K562 (cell line): Measurements from ENCODE around the gene PRDX3. TPM values are rescaled to one million over a fixed set of nuclear protein-coding genes. Genes with fewer than 3 reads are reported as not detected.

Experiments used
- ATAC-seq: fragments of 200-7000 bp; cut with Tn5 transposase; 3 replicates; pipeline ENCODE4 v1.9.1; 2020; ENCODE audit warnings: moderate library complexity
- BruUV-seq: library from RNA; stranded (reverse); fragments of 400-500 nt; replicated peaks from 2 replicates; lab custom pipeline; 2021; lab: Mats Ljungman, UMichigan
- CTCF ChIA-PET: fragments of 300-600 bp; formaldehyde crosslinking; extraction: SDS; loops from one replicate; lab custom pipeline; 2021; ENCODE audit warnings: low intra/inter-chr PET ratio; lab: Yijun Ruan, JAX
- POLR2A ChIA-PET: fragments of 300-600, 350-650 bp; sonication (Branson Sonifier 250); formaldehyde crosslinking; extraction: SDS; loops from one replicate; lab custom pipeline; 2021; ENCODE audit warnings: antibody characterized with exemption, inconsistent platforms; lab: Yijun Ruan, JAX
- DNase-seq, 4 experiments: peaks; one replicate each; pipeline versions ENCODE4 v3.0.0 to v3.0.0-alpha.2; 2011 to 2018; ENCODE audit warnings: low spot score in 3 of 4, mixed read lengths in 3 of 4; ENCODE audit errors: extremely low read depth in 1 of 4
- FAIRE-seq: peaks from 2 replicates; lab custom pipeline; 2011; peaks lifted over from hg19 to GRCh38; lab: Jason Lieb, UNC
- H2AFZ ChIP-seq: 2 replicates; pipeline ENCODE4 v1.6.0; 2011; ENCODE audit warnings: low read depth, low read length, control low read depth, inconsistent platforms
- H3K27ac ChIP-seq: fragments of 200-600 bp; 3 replicates; pipeline ENCODE4 v1.8.0; 2011; ENCODE audit warnings: low read depth, mild to moderate bottlenecking, control low read depth, inconsistent platforms, low read length, moderate library complexity, mixed read lengths; ENCODE audit errors: extremely low read depth
- H3K27me3 ChIP-seq, 2 experiments: fragments of 300-600 bp in 1 of 2; 2 replicates in 1 of 2; 3 replicates in 1 of 2; pipeline versions ENCODE4 v1.6.0 to v1.8.0; 2011; ENCODE audit warnings: inconsistent platforms in 2 of 2, low read length in 2 of 2, mild to moderate bottlenecking in 1 of 2, mixed read lengths in 1 of 2, moderate library complexity in 1 of 2; ENCODE audit not compliant: control insufficient read depth in 2 of 2, insufficient read depth in 2 of 2
- H3K36me3 ChIP-seq: fragments of 300-600 bp; 3 replicates; pipeline ENCODE4 v1.8.0; 2011; ENCODE audit warnings: mild to moderate bottlenecking, low read length, inconsistent platforms; ENCODE audit not compliant: control insufficient read depth, insufficient read depth
- H3K4me1 ChIP-seq, 2 experiments: fragments of 200-600 bp in 1 of 2; replicated peaks in 1 of 2; 2 replicates in 1 of 2; 3 replicates in 1 of 2; pipeline versions ENCODE4 v1.5.1 to v1.8.0; 2011; ENCODE audit warnings: inconsistent platforms in 2 of 2, low read length in 2 of 2, mild to moderate bottlenecking in 1 of 2, mixed read lengths in 1 of 2, moderate library complexity in 1 of 2; ENCODE audit not compliant: control insufficient read depth in 2 of 2, insufficient read depth in 2 of 2
- H3K4me2 ChIP-seq: 2 replicates; pipeline ENCODE4 v1.6.1; 2011; ENCODE audit warnings: low read length, control low read depth, inconsistent platforms, mixed read lengths; ENCODE audit not compliant: insufficient read depth
- H3K4me3 ChIP-seq: fragments of 200-600 bp; sonication (generic), shearing (Covaris generic); 2 replicates; pipeline ENCODE4 v1.5.1; 2016; ENCODE audit warnings: control low read depth, inconsistent platforms
- H3K79me2 ChIP-seq: fragments of 200-600 bp; 3 replicates; pipeline ENCODE4 v1.8.0; 2011; ENCODE audit warnings: low read length, inconsistent platforms; ENCODE audit not compliant: control insufficient read depth, insufficient read depth
- H3K9ac ChIP-seq, 2 experiments: 2 replicates each; pipeline versions ENCODE4 v1.6.0 to v1.6.1; 2011; ENCODE audit warnings: low read depth in 2 of 2, low read length in 2 of 2, control low read depth in 1 of 2, inconsistent platforms in 1 of 2, mild to moderate bottlenecking in 1 of 2, mixed read lengths in 1 of 2; ENCODE audit not compliant: insufficient read depth in 1 of 2
- H3K9me1 ChIP-seq: one replicate; pipeline ENCODE4 v1.6.0; 2011; ENCODE audit warnings: inconsistent platforms, mild to moderate bottlenecking, low read length, moderate library complexity; ENCODE audit not compliant: control insufficient read depth, insufficient read depth
- H3K9me3 ChIP-seq: replicated peaks from 2 replicates; pipeline ENCODE4 v1.5.1; 2011; ENCODE audit warnings: low read depth, low read length, inconsistent platforms; ENCODE audit not compliant: control insufficient read depth, insufficient read depth
- H4K20me1 ChIP-seq: replicated peaks from 2 replicates; pipeline ENCODE4 v1.6.1; 2011; ENCODE audit warnings: low read length, inconsistent platforms, mixed read lengths; ENCODE audit not compliant: control insufficient read depth, insufficient read depth
- CHCHD3 ChIP-seq: fragments of 250-450 bp; sonication (Bioruptor Pico); IDR thresholded peaks from 2 replicates; pipeline ENCODE4 v2.1.2; 2022; ENCODE audit warnings: mild to moderate bottlenecking
- GABPB2 ChIP-seq: fragments of 250-450 bp; sonication (Bioruptor Pico); conservative IDR thresholded peaks from 2 replicates; pipeline ENCODE4 v1.5.1; 2021; ENCODE audit warnings: mild to moderate bottlenecking
- RAD21 ChIP-seq, 2 experiments: fragments of 250-450 bp in 1 of 2; fragments of 450-650 bp in 1 of 2; sonication (Bioruptor Pico) in 1 of 2; formaldehyde crosslinking in 1 of 2; IDR thresholded peaks in 1 of 2; conservative IDR thresholded peaks in 1 of 2; 2 replicates each; pipeline versions ENCODE4 v1.4.0 to v1.8.0; 2020 to 2022; ENCODE audit warnings: mild to moderate bottlenecking in 2 of 2, moderate library complexity in 1 of 2
- SMAD1 ChIP-seq: fragments of 150-350 bp; IDR thresholded peaks from 2 replicates; pipeline ENCODE4 v1.6.1; 2014; ENCODE audit warnings: low read length, low read depth; ENCODE audit not compliant: partially characterized antibody
- WGBS: fragments of 100-300 bp; shearing (Covaris generic); methylation state at CpG from one replicate; pipeline ENCODE4 v1.1.6; 2016; ENCODE audit warnings: low coverage, mixed read lengths; ENCODE audit not compliant: insufficient coverage; ENCODE audit errors: missing lambda C conversion rate; 5-methylcytosine and 5-hydroxymethylcytosine counted together
- in situ Hi-C: fragments of 300-500 bp; cut with MboI; formaldehyde crosslinking; loops from 4 replicates; pipeline ENCODE4 v1.15.0; 2018; ENCODE audit warnings: inconsistent platforms, mixed read lengths
- intact Hi-C: fragments of 100-400 bp; cut with micrococcal nuclease; formaldehyde crosslinking; loops from 2 replicates; pipeline ENCODE4 v1.14.2; 2022
- polyA plus RNA-seq, 8 experiments: library from polyadenylated mRNA; depleted of rRNA in 4 of 8; stranded (reverse) in 5 of 8; unstranded in 3 of 8; fragments of >200 nt; fragmentation: Nextera tagmentation in 2 of 8; fragmentation: Illumina TruSeq in 1 of 8; extraction: Ambion mirVana in 2 of 8; extraction: Trizol in 1 of 8; gene quantifications; 2 replicates each; pipeline versions ENCODE4 v1.2.1 to v1.2.3, GENCODE V29; 2011 to 2014; ENCODE audit warnings: inconsistent platforms in 1 of 8, missing spikeins in 1 of 8
- total RNA-seq, 7 experiments: library from RNA; depleted of rRNA in 6 of 7; stranded (reverse); fragments of >200 nt in 6 of 7; fragmentation: Illumina TruSeq in 2 of 7; extraction: Trizol in 2 of 7; gene quantifications; 2 replicates each; pipeline versions ENCODE4 v1.2.1 to v1.2.3, GENCODE V29; 2011 to 2021; ENCODE audit warnings: low replicate concordance in 1 of 7
- TF ChIP-seq, protein P1 (sequence below), 2 experiments: fragments of 450-650 bp; formaldehyde crosslinking in 1 of 2; IDR thresholded peaks; 2 replicates each; pipeline versions ENCODE4 v1.4.0 to v1.6.1; 2014 to 2020; ENCODE audit warnings: mild to moderate bottlenecking in 2 of 2, borderline replicate concordance in 1 of 2, low read depth in 1 of 2
- TF ChIP-seq, protein P2 (sequence below): sonication (generic); formaldehyde crosslinking; IDR thresholded peaks from 2 replicates; pipeline ENCODE4 v1.8.0; 2023; ENCODE audit warnings: mild to moderate bottlenecking, missing genetic modification reagents
- TF ChIP-seq, protein P3 (sequence below): fragments of 200-800 bp; sonication (Bioruptor generic); IDR thresholded peaks from 2 replicates; pipeline ENCODE4 v1.6.1; 2016; ENCODE audit warnings: missing genetic modification characterization, missing compliant biosample characterization

Gene PRDX3
- total and polyA plus RNA-seq, 9 of the 15 experiments (the other 6 are each of a cell fraction or from before 2014, with no cell fraction given), result 122 to 994 (median 173) TPM

DNA sequence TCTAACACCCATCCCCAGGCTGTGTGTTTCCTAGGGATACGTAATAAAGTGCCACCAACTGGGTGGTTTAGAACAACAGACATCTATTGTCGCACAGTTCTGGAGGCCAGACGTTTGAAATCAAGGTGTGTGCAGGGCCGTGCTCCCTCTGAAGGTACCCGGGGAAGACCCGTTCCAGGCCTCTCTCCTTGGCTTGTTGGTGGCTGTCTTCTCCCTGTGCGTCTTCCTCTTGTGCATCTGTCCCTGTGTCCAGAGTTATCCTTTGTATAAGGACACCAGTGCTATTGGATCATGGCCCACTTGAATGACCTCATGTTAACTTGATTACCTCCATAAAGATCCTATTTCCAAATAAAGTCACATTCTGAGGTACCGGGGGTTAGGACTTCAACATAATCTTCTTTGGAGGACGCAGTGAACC lies 44.4 kb upstream of the PRDX3 start:
- intact Hi-C loops, result no loop called here
- CTCF ChIA-PET, result no interaction called here
- TF ChIP-seq, protein P1, sequence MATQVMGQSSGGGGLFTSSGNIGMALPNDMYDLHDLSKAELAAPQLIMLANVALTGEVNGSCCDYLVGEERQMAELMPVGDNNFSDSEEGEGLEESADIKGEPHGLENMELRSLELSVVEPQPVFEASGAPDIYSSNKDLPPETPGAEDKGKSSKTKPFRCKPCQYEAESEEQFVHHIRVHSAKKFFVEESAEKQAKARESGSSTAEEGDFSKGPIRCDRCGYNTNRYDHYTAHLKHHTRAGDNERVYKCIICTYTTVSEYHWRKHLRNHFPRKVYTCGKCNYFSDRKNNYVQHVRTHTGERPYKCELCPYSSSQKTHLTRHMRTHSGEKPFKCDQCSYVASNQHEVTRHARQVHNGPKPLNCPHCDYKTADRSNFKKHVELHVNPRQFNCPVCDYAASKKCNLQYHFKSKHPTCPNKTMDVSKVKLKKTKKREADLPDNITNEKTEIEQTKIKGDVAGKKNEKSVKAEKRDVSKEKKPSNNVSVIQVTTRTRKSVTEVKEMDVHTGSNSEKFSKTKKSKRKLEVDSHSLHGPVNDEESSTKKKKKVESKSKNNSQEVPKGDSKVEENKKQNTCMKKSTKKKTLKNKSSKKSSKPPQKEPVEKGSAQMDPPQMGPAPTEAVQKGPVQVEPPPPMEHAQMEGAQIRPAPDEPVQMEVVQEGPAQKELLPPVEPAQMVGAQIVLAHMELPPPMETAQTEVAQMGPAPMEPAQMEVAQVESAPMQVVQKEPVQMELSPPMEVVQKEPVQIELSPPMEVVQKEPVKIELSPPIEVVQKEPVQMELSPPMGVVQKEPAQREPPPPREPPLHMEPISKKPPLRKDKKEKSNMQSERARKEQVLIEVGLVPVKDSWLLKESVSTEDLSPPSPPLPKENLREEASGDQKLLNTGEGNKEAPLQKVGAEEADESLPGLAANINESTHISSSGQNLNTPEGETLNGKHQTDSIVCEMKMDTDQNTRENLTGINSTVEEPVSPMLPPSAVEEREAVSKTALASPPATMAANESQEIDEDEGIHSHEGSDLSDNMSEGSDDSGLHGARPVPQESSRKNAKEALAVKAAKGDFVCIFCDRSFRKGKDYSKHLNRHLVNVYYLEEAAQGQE (IDR thresholded peaks at IDR 0.05; ENCODE audit: borderline replicate concordance), result no peak
- TF ChIP-seq, protein P1 (CRISPR knock-in tag; IDR thresholded peaks at IDR 0.05; ENCODE audit: low read depth), result no peak
- TF ChIP-seq CHCHD3 (CRISPR knock-in tag) (no peak), SMAD1 (no peak), GABPB2 (CRISPR knock-in tag) (no peak), RAD21 (CRISPR knock-in tag; conservative IDR thresholded peaks at IDR 0.05 in 1 of 2, IDR thresholded peaks at IDR 0.05 in 1 of 2) (no peak)
- TF ChIP-seq, protein P2, sequence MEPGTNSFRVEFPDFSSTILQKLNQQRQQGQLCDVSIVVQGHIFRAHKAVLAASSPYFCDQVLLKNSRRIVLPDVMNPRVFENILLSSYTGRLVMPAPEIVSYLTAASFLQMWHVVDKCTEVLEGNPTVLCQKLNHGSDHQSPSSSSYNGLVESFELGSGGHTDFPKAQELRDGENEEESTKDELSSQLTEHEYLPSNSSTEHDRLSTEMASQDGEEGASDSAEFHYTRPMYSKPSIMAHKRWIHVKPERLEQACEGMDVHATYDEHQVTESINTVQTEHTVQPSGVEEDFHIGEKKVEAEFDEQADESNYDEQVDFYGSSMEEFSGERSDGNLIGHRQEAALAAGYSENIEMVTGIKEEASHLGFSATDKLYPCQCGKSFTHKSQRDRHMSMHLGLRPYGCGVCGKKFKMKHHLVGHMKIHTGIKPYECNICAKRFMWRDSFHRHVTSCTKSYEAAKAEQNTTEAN (CRISPR knock-in tag), result no peak
- TF ChIP-seq, protein P3, sequence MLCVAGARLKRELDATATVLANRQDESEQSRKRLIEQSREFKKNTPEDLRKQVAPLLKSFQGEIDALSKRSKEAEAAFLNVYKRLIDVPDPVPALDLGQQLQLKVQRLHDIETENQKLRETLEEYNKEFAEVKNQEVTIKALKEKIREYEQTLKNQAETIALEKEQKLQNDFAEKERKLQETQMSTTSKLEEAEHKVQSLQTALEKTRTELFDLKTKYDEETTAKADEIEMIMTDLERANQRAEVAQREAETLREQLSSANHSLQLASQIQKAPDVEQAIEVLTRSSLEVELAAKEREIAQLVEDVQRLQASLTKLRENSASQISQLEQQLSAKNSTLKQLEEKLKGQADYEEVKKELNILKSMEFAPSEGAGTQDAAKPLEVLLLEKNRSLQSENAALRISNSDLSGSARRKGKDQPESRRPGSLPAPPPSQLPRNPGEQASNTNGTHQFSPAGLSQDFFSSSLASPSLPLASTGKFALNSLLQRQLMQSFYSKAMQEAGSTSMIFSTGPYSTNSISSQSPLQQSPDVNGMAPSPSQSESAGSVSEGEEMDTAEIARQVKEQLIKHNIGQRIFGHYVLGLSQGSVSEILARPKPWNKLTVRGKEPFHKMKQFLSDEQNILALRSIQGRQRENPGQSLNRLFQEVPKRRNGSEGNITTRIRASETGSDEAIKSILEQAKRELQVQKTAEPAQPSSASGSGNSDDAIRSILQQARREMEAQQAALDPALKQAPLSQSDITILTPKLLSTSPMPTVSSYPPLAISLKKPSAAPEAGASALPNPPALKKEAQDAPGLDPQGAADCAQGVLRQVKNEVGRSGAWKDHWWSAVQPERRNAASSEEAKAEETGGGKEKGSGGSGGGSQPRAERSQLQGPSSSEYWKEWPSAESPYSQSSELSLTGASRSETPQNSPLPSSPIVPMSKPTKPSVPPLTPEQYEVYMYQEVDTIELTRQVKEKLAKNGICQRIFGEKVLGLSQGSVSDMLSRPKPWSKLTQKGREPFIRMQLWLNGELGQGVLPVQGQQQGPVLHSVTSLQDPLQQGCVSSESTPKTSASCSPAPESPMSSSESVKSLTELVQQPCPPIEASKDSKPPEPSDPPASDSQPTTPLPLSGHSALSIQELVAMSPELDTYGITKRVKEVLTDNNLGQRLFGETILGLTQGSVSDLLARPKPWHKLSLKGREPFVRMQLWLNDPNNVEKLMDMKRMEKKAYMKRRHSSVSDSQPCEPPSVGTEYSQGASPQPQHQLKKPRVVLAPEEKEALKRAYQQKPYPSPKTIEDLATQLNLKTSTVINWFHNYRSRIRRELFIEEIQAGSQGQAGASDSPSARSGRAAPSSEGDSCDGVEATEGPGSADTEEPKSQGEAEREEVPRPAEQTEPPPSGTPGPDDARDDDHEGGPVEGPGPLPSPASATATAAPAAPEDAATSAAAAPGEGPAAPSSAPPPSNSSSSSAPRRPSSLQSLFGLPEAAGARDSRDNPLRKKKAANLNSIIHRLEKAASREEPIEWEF (CRISPR knock-in tag), result no peak

More for the DNA sequence above, 44.4 kb upstream of the PRDX3 start:
- no peak overlapping the region for H3K27ac ChIP-seq
- no peaks in the 10 kb centered on the region; a peak in 1 of 5 replicates for H3K27me3 ChIP-seq
- H2AFZ ChIP-seq, result no peak overlapping the region
- H3K4me3 ChIP-seq, result no peak overlapping the region
- FAIRE-seq, result no peak
- BruUV-seq, result no TSS peak
- H3K36me3 ChIP-seq, result no peaks in the 10 kb centered on the region
- no peak for ATAC-seq
- no peak overlapping the region for H3K9ac ChIP-seq
- no peaks in the 10 kb centered on the region for H3K79me2 ChIP-seq
- no peaks in the 10 kb centered on the region for H3K9me1 ChIP-seq
- no peak for DNase-seq
- H4K20me1 ChIP-seq, result no peaks in the 10 kb centered on the region
- no peak overlapping the region for H3K4me2 ChIP-seq
- POLR2A ChIA-PET, result no interaction called here
- WGBS, result 30% methylated on average over 8 of the region's 9 CpGs
- in situ Hi-C loops, result no loop called here
- H3K4me1 ChIP-seq, result no peaks in the 10 kb centered on the region; a peak in 1 of 5 replicates
- no peaks in the 10 kb centered on the region for H3K9me3 ChIP-seq
